CD4-positive, CD25-positive, alpha-beta regulatory T cell (primary cell): ENCODE measurements around the gene FHIT. TPM values are rescaled to one million over a fixed set of nuclear protein-coding genes. Genes with fewer than 3 reads are reported as not detected.

Experiments used
- ATAC-seq, 2 donors: fragments of 150-1000 bp; cut with Tn5 transposase; one replicate each; pipeline ENCODE4 v1.10.0; 2021; ENCODE audit warnings: low read depth in 2 of 2, moderate number of reproducible peaks in 2 of 2, moderate library complexity in 1 of 2
- DNase-seq, 3 donors: peaks; one replicate each; pipeline versions ENCODE4 v3.0.0 to v3.0.0-alpha.2; 2012 to 2022; ENCODE audit warnings: mixed read lengths in 1 of 3
- H3K27ac ChIP-seq: one replicate; pipeline ENCODE4 v1.7.0; 2013; ENCODE audit warnings: mild to moderate bottlenecking, low read length; ENCODE audit not compliant: insufficient read depth, poor library complexity, severe bottlenecking
- H3K27me3 ChIP-seq: one replicate; pipeline ENCODE4 v1.7.0; 2013; ENCODE audit warnings: low read length; ENCODE audit not compliant: control insufficient read depth, insufficient read depth
- H3K36me3 ChIP-seq: one replicate; pipeline ENCODE4 v1.7.0; 2013; ENCODE audit warnings: mild to moderate bottlenecking, low read length, moderate library complexity; ENCODE audit not compliant: control insufficient read depth, insufficient read depth
- H3K4me1 ChIP-seq: 2 replicates; pipeline ENCODE4 v1.7.0; 2013; ENCODE audit warnings: mild to moderate bottlenecking, low read length; ENCODE audit not compliant: insufficient read depth, control insufficient read depth, poor library complexity, severe bottlenecking
- H3K4me3 ChIP-seq: one replicate; pipeline ENCODE4 v1.7.0; 2013; ENCODE audit warnings: low read depth, mild to moderate bottlenecking, low read length, moderate library complexity
- H3K9me3 ChIP-seq, 2 experiments: 1 replicate in 1 of 2; 2 replicates in 1 of 2; pipeline ENCODE4 v1.7.0; 2013; ENCODE audit warnings: low read length in 2 of 2, mild to moderate bottlenecking in 1 of 2, moderate library complexity in 1 of 2; ENCODE audit not compliant: control insufficient read depth in 2 of 2
- H3K27ac Mint-ChIP-seq, 3 donors: one replicate each; pipeline ENCODE4 v1.8.0; 2020 to 2022; ENCODE audit warnings: mild to moderate bottlenecking in 3 of 3, mixed read lengths in 3 of 3, moderate library complexity in 2 of 3
- H3K27me3 Mint-ChIP-seq: one replicate; pipeline ENCODE4 v1.8.0; 2022; ENCODE audit warnings: mild to moderate bottlenecking, mixed read lengths
- H3K36me3 Mint-ChIP-seq: one replicate; pipeline ENCODE4 v1.8.0; 2020; ENCODE audit warnings: mixed read lengths
- H3K4me1 Mint-ChIP-seq, 4 donors: one replicate each; pipeline ENCODE4 v1.8.0; 2020 to 2022; ENCODE audit warnings: mixed read lengths in 4 of 4, mild to moderate bottlenecking in 1 of 4
- H3K4me3 Mint-ChIP-seq, 4 donors: one replicate each; pipeline ENCODE4 v1.8.0; 2020 to 2022; ENCODE audit warnings: mild to moderate bottlenecking in 4 of 4, mixed read lengths in 4 of 4, moderate library complexity in 3 of 4
- H3K9me3 Mint-ChIP-seq, 7 donors: one replicate each; pipeline ENCODE4 v1.8.0; 2020 to 2022; ENCODE audit warnings: mixed read lengths in 7 of 7, mild to moderate bottlenecking in 3 of 7, moderate library complexity in 2 of 7
- polyA plus RNA-seq, 4 donors: library from polyadenylated mRNA; unstranded; fragments of 300-500 nt; fragmentation: Illumina TruSeq; gene quantifications; one replicate each; pipeline ENCODE4 v1.2.3, GENCODE V29; 2021
- total RNA-seq: library from RNA; stranded (reverse); gene quantifications from one replicate; pipeline ENCODE4 v1.2.3, GENCODE V29; 2022

FHIT gene
- total and polyA plus RNA-seq, 5 donors from 2014 or later = 7.8 to 120 (median 14.4) TPM

GRCh38 chr3:59930170-59930569, 1321.1 kb downstream of the FHIT start:
- H3K36me3 ChIP-seq = no peaks in the 10 kb centered on the region
- H3K27me3 ChIP-seq = no peaks in the 10 kb centered on the region
- no peaks in the 10 kb centered on the region for H3K9me3 ChIP-seq
- no peak overlapping the region for H3K27ac ChIP-seq
- no peaks in the 10 kb centered on the region for H3K4me1 ChIP-seq
- no peak for ATAC-seq
- peaks cover 0 to 3% (median 0%) of the 10 kb centered on the region in 7 donors for H3K9me3 Mint-ChIP-seq
- H3K4me1 Mint-ChIP-seq = peaks cover 11 to 62% (median 44%) of the 10 kb centered on the region in 4 donors
- DNase-seq = no peak
- H3K4me3 Mint-ChIP-seq = peak overlapping the region in 1 of 4 donors; percentile 18
- peaks cover under 1% of the 10 kb centered on the region for H3K27me3 Mint-ChIP-seq
- H3K4me3 ChIP-seq = no peak overlapping the region
- peaks cover 14% of the 10 kb centered on the region for H3K36me3 Mint-ChIP-seq
- peak overlapping the region in 2 of 3 donors; percentile 55 to 82 for H3K27ac Mint-ChIP-seq

- Histone ChIP-seq H3K27ac (no peak overlapping the region), H3K36me3 (no peaks in the 10 kb centered on the region), H3K9me3 (no peaks in the 10 kb centered on the region), H3K4me1 (no peaks in the 10 kb centered on the region), H3K4me3 (no peak overlapping the region), H3K27me3 (no peaks in the 10 kb centered on the region)
- H3K4me3 Mint-ChIP-seq = no peak overlapping the region
- H3K4me1 Mint-ChIP-seq = peaks cover 4 to 44% (median 31%) of the 10 kb centered on the region in 4 donors
- ATAC-seq = no peak
- H3K27ac Mint-ChIP-seq = peak overlapping the region in 2 of 3 donors; percentile 19 to 22
- peaks cover 5% of the 10 kb centered on the region for H3K27me3 Mint-ChIP-seq
- peaks cover 10% of the 10 kb centered on the region for H3K36me3 Mint-ChIP-seq
- no peaks in the 10 kb centered on the region for H3K9me3 Mint-ChIP-seq
- DNase-seq = no peak
These were observed 1324.2 kb downstream of the FHIT start for GRCh38 chr3:59927056-59927455.

GRCh38 chr3:59925946-59926345, 1325.3 kb downstream of the FHIT start:
- Mint-ChIP-seq H3K36me3 (peaks cover 16% of the 10 kb centered on the region), H3K4me3 (no peak overlapping the region), H3K4me1 (peaks cover 4 to 39% (median 28%) of the 10 kb centered on the region in 4 donors), H3K9me3 (no peaks in the 10 kb centered on the region), H3K27ac (peak overlapping the region in 1 of 3 donors; percentile 19), H3K27me3 (peaks cover 5% of the 10 kb centered on the region)
- H3K4me3 ChIP-seq = no peak overlapping the region
- DNase-seq (no peak), ATAC-seq (no peak)
- no peaks in the 10 kb centered on the region for H3K4me1 ChIP-seq
- no peaks in the 10 kb centered on the region for H3K9me3 ChIP-seq
- no peaks in the 10 kb centered on the region for H3K36me3 ChIP-seq
- no peaks in the 10 kb centered on the region for H3K27me3 ChIP-seq
- H3K27ac ChIP-seq = no peak overlapping the region

DNA sequence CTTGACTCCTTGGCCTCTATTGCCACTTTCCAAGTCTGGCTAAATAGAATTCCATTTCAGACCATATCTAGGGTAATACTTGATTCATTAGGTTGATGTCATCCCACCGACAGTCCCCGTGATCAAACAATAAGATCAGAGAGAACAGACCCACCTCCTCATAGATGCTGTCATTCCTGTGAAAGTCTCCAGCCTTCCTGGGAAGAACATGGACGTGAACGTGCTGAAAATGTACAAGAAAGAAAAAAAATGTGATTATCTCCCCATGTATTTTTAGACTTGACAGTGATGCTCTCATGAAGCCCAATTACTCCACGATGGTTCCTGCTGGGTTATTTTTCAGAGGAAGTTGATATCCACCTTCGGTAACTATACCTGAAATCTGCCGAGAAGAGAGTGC, 1329.1 kb downstream of the FHIT start:
- Histone ChIP-seq H3K4me3 (no peak overlapping the region), H3K27me3 (no peaks in the 10 kb centered on the region), H3K36me3 (peaks cover 3% of the 10 kb centered on the region), H3K9me3 (no peaks in the 10 kb centered on the region), H3K4me1 (peaks cover 3% of the 10 kb centered on the region), H3K27ac (no peak overlapping the region)
- Mint-ChIP-seq H3K27me3 (peaks cover 5% of the 10 kb centered on the region), H3K9me3 (peaks cover 0 to 2% (median 0%) of the 10 kb centered on the region in 7 donors), H3K36me3 (peaks cover 29% of the 10 kb centered on the region), H3K4me1 (peaks cover 14 to 51% (median 37%) of the 10 kb centered on the region in 4 donors), H3K27ac (peak overlapping the region in 1 of 3 donors; percentile 5), H3K4me3 (no peak overlapping the region)
- ATAC-seq (no peak), DNase-seq (no peak)

- Histone ChIP-seq H3K36me3 (peaks cover 3% of the 10 kb centered on the region), H3K4me3 (no peak overlapping the region), H3K27ac (no peak overlapping the region), H3K27me3 (no peaks in the 10 kb centered on the region), H3K4me1 (peaks cover 3% of the 10 kb centered on the region), H3K9me3 (no peaks in the 10 kb centered on the region)
- peaks cover 5% of the 10 kb centered on the region for H3K27me3 Mint-ChIP-seq
- H3K4me1 Mint-ChIP-seq = peaks cover 14 to 44% (median 34%) of the 10 kb centered on the region in 4 donors
- ATAC-seq = no peak
- H3K9me3 Mint-ChIP-seq = peaks cover 0 to 3% (median 0%) of the 10 kb centered on the region in 7 donors
- H3K4me3 Mint-ChIP-seq = no peak overlapping the region
- no peak overlapping the region for H3K27ac Mint-ChIP-seq
- no peak for DNase-seq
- peaks cover 33% of the 10 kb centered on the region for H3K36me3 Mint-ChIP-seq
These were observed 1330.4 kb downstream of the FHIT start for GRCh38 chr3:59920822-59921221.

GRCh38 chr3:59919586-59919985, 1331.7 kb downstream of the FHIT start:
- peaks cover 3% of the 10 kb centered on the region for H3K4me1 ChIP-seq
- H3K27ac ChIP-seq = no peak overlapping the region
- peak overlapping the region in 1 of 4 donors; percentile 15 for H3K4me3 Mint-ChIP-seq
- no peak for DNase-seq
- H3K36me3 ChIP-seq = peaks cover 3% of the 10 kb centered on the region
- H3K27ac Mint-ChIP-seq = peak overlapping the region in 2 of 3 donors; percentile 61 to 66
- H3K9me3 ChIP-seq = no peaks in the 10 kb centered on the region
- no peaks in the 10 kb centered on the region for H3K27me3 Mint-ChIP-seq
- H3K36me3 Mint-ChIP-seq = peaks cover 39% of the 10 kb centered on the region
- H3K9me3 Mint-ChIP-seq = peaks cover 0 to 3% (median 0%) of the 10 kb centered on the region in 7 donors
- H3K4me1 Mint-ChIP-seq = peaks cover 14 to 42% (median 33%) of the 10 kb centered on the region in 4 donors
- H3K4me3 ChIP-seq = no peak overlapping the region
- H3K27me3 ChIP-seq = no peaks in the 10 kb centered on the region
- ATAC-seq = no peak

GRCh38 chr3:59914251-59914650, 1337.0 kb downstream of the FHIT start:
- no peak for ATAC-seq
- H3K9me3 Mint-ChIP-seq = peaks cover 0 to 3% (median 0%) of the 10 kb centered on the region in 7 donors
- H3K27me3 ChIP-seq = no peaks in the 10 kb centered on the region
- H3K4me3 Mint-ChIP-seq = no peak overlapping the region
- H3K36me3 ChIP-seq = no peaks in the 10 kb centered on the region
- H3K4me1 Mint-ChIP-seq = peaks cover 6 to 27% (median 11%) of the 10 kb centered on the region in 4 donors
- H3K4me1 ChIP-seq = peaks cover 3% of the 10 kb centered on the region
- peaks cover 25% of the 10 kb centered on the region for H3K36me3 Mint-ChIP-seq
- H3K9me3 ChIP-seq = no peaks in the 10 kb centered on the region
- no peak overlapping the region for H3K4me3 ChIP-seq
- no peak overlapping the region for H3K27ac ChIP-seq
- no peak overlapping the region for H3K27ac Mint-ChIP-seq
- no peaks in the 10 kb centered on the region for H3K27me3 Mint-ChIP-seq
- no peak for DNase-seq

- no peak overlapping the region for H3K4me3 Mint-ChIP-seq
- no peak overlapping the region for H3K27ac Mint-ChIP-seq
- no peaks in the 10 kb centered on the region for H3K27me3 Mint-ChIP-seq
- DNase-seq (no peak), ATAC-seq (no peak)
- no peaks in the 10 kb centered on the region for H3K4me1 ChIP-seq
- no peak overlapping the region for H3K27ac ChIP-seq
- H3K36me3 ChIP-seq = no peaks in the 10 kb centered on the region
- H3K36me3 Mint-ChIP-seq = peaks cover 24% of the 10 kb centered on the region
- H3K27me3 ChIP-seq = no peaks in the 10 kb centered on the region
- H3K4me3 ChIP-seq = no peak overlapping the region
- no peaks in the 10 kb centered on the region for H3K9me3 ChIP-seq
- peaks cover 0 to 3% (median 0%) of the 10 kb centered on the region in 7 donors for H3K9me3 Mint-ChIP-seq
- peaks cover 4 to 21% (median 6%) of the 10 kb centered on the region in 4 donors for H3K4me1 Mint-ChIP-seq
These were observed 1337.6 kb downstream of the FHIT start for GRCh38 chr3:59913645-59914044.
